Activated naive CD8-positive, alpha-beta T cell treated with anti-CD3 and anti-CD28 coated beads for 36 hours (primary cell): ENCODE results near the gene ZNF575. TPM values are rescaled to one million over a fixed set of nuclear protein-coding genes. Genes with fewer than 3 reads are reported as not detected.
"Not testable (repeated sequence)": the region's sequence is repeated elsewhere in the genome, so short reads cannot be mapped to it uniquely, and the experiment has no call there.

Source experiments
- DNase-seq: peaks from one replicate; pipeline ENCODE4 v3.0.0; 2021
- H3K27ac Mint-ChIP-seq: one replicate; pipeline ENCODE4 v1.8.0; 2022; ENCODE audit warnings: mild to moderate bottlenecking, moderate library complexity, mixed read lengths
- H3K27me3 Mint-ChIP-seq: one replicate; pipeline ENCODE4 v1.8.0; 2022; ENCODE audit warnings: mild to moderate bottlenecking, mixed read lengths
- H3K36me3 Mint-ChIP-seq: one replicate; pipeline ENCODE4 v1.8.0; 2021; ENCODE audit warnings: mild to moderate bottlenecking, mixed read lengths
- H3K4me1 Mint-ChIP-seq: one replicate; pipeline ENCODE4 v1.8.0; 2021; ENCODE audit warnings: mixed read lengths
- H3K4me3 Mint-ChIP-seq: one replicate; pipeline ENCODE4 v1.8.0; 2022; ENCODE audit warnings: mild to moderate bottlenecking, moderate library complexity, mixed read lengths
- H3K9me3 Mint-ChIP-seq: one replicate; pipeline ENCODE4 v1.8.0; 2022; ENCODE audit warnings: mixed read lengths
- total RNA-seq, 2 experiments: library from RNA; stranded (reverse); gene quantifications; one replicate each; pipeline ENCODE4 v1.2.3, GENCODE V29; 2021

The ZNF575 gene
- total RNA-seq, 2 experiments from 2014 or later = 2.0 to 2.2 TPM

GRCh38 chr19:43545981-43546380 is 13.0 kb downstream of the ZNF575 start:
- no peak for DNase-seq
- Mint-ChIP-seq H3K36me3 (peaks cover 8% of the 10 kb centered on the region), H3K4me1 (no peaks in the 10 kb centered on the region), H3K27me3 (no peaks in the 10 kb centered on the region), H3K27ac (no peak overlapping the region), H3K9me3 (no peaks in the 10 kb centered on the region), H3K4me3 (no peak overlapping the region)

- no peak overlapping the region for H3K27ac Mint-ChIP-seq
- H3K9me3 Mint-ChIP-seq = no peaks in the 10 kb centered on the region
- DNase-seq = no peak
- H3K4me1 Mint-ChIP-seq = no peaks in the 10 kb centered on the region
- H3K27me3 Mint-ChIP-seq = no peaks in the 10 kb centered on the region
- H3K36me3 Mint-ChIP-seq = peaks cover 4% of the 10 kb centered on the region
- no peak overlapping the region for H3K4me3 Mint-ChIP-seq
Measured at GRCh38 chr19:43546581-43546980, 13.6 kb downstream of the ZNF575 start.

- H3K9me3 Mint-ChIP-seq, H3K4me1 Mint-ChIP-seq: not testable (repeated sequence)
Measured at GRCh38 chr19:43547926-43548325, 14.9 kb downstream of the ZNF575 start.

GRCh38 chr19:43548706-43549105 is 15.7 kb downstream of the ZNF575 start:
- no peak overlapping the region for H3K4me3 Mint-ChIP-seq
- no peaks in the 10 kb centered on the region for H3K27me3 Mint-ChIP-seq
- peaks cover 6% of the 10 kb centered on the region for H3K36me3 Mint-ChIP-seq
- no peaks in the 10 kb centered on the region for H3K4me1 Mint-ChIP-seq
- H3K27ac Mint-ChIP-seq = no peak overlapping the region
- DNase-seq = no peak
- H3K9me3 Mint-ChIP-seq = no peaks in the 10 kb centered on the region

More at GRCh38 chr19:43547926-43548325, 14.9 kb downstream of the ZNF575 start:
- not testable (repeated sequence) for H3K27me3 Mint-ChIP-seq, DNase-seq, H3K27ac Mint-ChIP-seq, H3K36me3 Mint-ChIP-seq, H3K4me3 Mint-ChIP-seq

GRCh38 chr19:43551399-43552197 is 18.6 kb downstream of the ZNF575 start:
- Mint-ChIP-seq H3K4me1 (peaks cover 11% of the 10 kb centered on the region), H3K27ac (no peak overlapping the region), H3K36me3 (peaks cover 8% of the 10 kb centered on the region), H3K4me3 (no peak overlapping the region), H3K27me3 (no peaks in the 10 kb centered on the region), H3K9me3 (no peaks in the 10 kb centered on the region)
- DNase-seq = no peak

- Mint-ChIP-seq H3K27ac (no peak overlapping the region), H3K36me3 (peaks cover 8% of the 10 kb centered on the region), H3K27me3 (no peaks in the 10 kb centered on the region), H3K9me3 (no peaks in the 10 kb centered on the region), H3K4me1 (peaks cover 11% of the 10 kb centered on the region), H3K4me3 (no peak overlapping the region)
- no peak for DNase-seq
Measured at GRCh38 chr19:43552198-43552450, 19.1 kb downstream of the ZNF575 start.

GRCh38 chr19:43552616-43553015 is 19.6 kb downstream of the ZNF575 start:
- DNase-seq = no peak
- Mint-ChIP-seq H3K27ac (no peak overlapping the region), H3K9me3 (no peaks in the 10 kb centered on the region), H3K36me3 (peaks cover 8% of the 10 kb centered on the region), H3K27me3 (no peaks in the 10 kb centered on the region), H3K4me3 (no peak overlapping the region), H3K4me1 (peaks cover 11% of the 10 kb centered on the region)

- Mint-ChIP-seq H3K4me1 (peaks cover 11% of the 10 kb centered on the region), H3K27ac (no peak overlapping the region), H3K27me3 (no peaks in the 10 kb centered on the region), H3K4me3 (no peak overlapping the region), H3K36me3 (peaks cover 9% of the 10 kb centered on the region), H3K9me3 (no peaks in the 10 kb centered on the region)
- no peak for DNase-seq
Measured at GRCh38 chr19:43553656-43554055, 20.7 kb downstream of the ZNF575 start.

GRCh38 chr19:43554317-43554895 is 21.4 kb downstream of the ZNF575 start:
- H3K27ac Mint-ChIP-seq = no peak overlapping the region
- H3K36me3 Mint-ChIP-seq = peaks cover 9% of the 10 kb centered on the region
- no peak for DNase-seq
- no peaks in the 10 kb centered on the region for H3K27me3 Mint-ChIP-seq
- H3K4me1 Mint-ChIP-seq = peaks cover 11% of the 10 kb centered on the region
- no peak overlapping the region for H3K4me3 Mint-ChIP-seq
- H3K9me3 Mint-ChIP-seq = no peaks in the 10 kb centered on the region

GRCh38 chr19:43555185-43555770 is 22.3 kb downstream of the ZNF575 start:
- peak overlapping the region; percentile 38 for H3K27ac Mint-ChIP-seq
- peak; percentile 74 for DNase-seq
- no peak overlapping the region for H3K4me3 Mint-ChIP-seq
- peaks cover 12% of the 10 kb centered on the region for H3K4me1 Mint-ChIP-seq
- H3K27me3 Mint-ChIP-seq = no peaks in the 10 kb centered on the region
- no peaks in the 10 kb centered on the region for H3K9me3 Mint-ChIP-seq
- peaks cover 12% of the 10 kb centered on the region for H3K36me3 Mint-ChIP-seq

GRCh38 chr19:43560687-43561086 is 27.7 kb downstream of the ZNF575 start:
- peaks cover 3% of the 10 kb centered on the region for H3K9me3 Mint-ChIP-seq
- H3K4me1 Mint-ChIP-seq = peaks cover 49% of the 10 kb centered on the region
- H3K36me3 Mint-ChIP-seq = peaks cover 38% of the 10 kb centered on the region
- peak; percentile 24 for DNase-seq
- H3K27me3 Mint-ChIP-seq = no peaks in the 10 kb centered on the region
- H3K4me3 Mint-ChIP-seq = no peak overlapping the region
- H3K27ac Mint-ChIP-seq = peak overlapping the region; percentile 84

- Mint-ChIP-seq H3K4me3 (no peak overlapping the region), H3K9me3 (peaks cover 3% of the 10 kb centered on the region), H3K36me3 (peaks cover 38% of the 10 kb centered on the region), H3K27ac (peak overlapping the region; percentile 84), H3K27me3 (no peaks in the 10 kb centered on the region), H3K4me1 (peaks cover 46% of the 10 kb centered on the region)
- DNase-seq = no peak
Measured at GRCh38 chr19:43561139-43561970, 28.4 kb downstream of the ZNF575 start.

GRCh38 chr19:43562226-43562697 is 29.3 kb downstream of the ZNF575 start:
- Mint-ChIP-seq H3K27ac (peak overlapping the region; percentile 84), H3K9me3 (peaks cover 3% of the 10 kb centered on the region), H3K27me3 (no peaks in the 10 kb centered on the region), H3K36me3 (peaks cover 38% of the 10 kb centered on the region), H3K4me1 (peaks cover 46% of the 10 kb centered on the region), H3K4me3 (peak overlapping the region; percentile 62)
- no peak for DNase-seq

GRCh38 chr19:43562698-43563241 is 29.8 kb downstream of the ZNF575 start:
- Mint-ChIP-seq H3K27me3 (no peaks in the 10 kb centered on the region), H3K4me3 (peak overlapping the region; percentile 62), H3K27ac (peak overlapping the region; percentile 84), H3K9me3 (peaks cover 3% of the 10 kb centered on the region), H3K4me1 (peaks cover 46% of the 10 kb centered on the region), H3K36me3 (peaks cover 38% of the 10 kb centered on the region)
- DNase-seq = peak; percentile 73
